GM13977 (cell line): ENCODE data around the gene RIPK1.
"Not testable (repeated sequence)": the region's sequence is repeated elsewhere in the genome, so short reads cannot be mapped to it uniquely, and the experiment has no call there.

Source experiments
- DNase-seq: peaks from one replicate; pipeline ENCODE4 v3.0.0; 2012; ENCODE audit warnings: low spot score
- CTCF ChIP-seq: IDR thresholded peaks from 2 replicates; pipeline ENCODE4 v1.5.1; 2012; ENCODE audit warnings: mild to moderate bottlenecking, control low read depth; ENCODE audit not compliant: insufficient read depth; ENCODE audit errors: extremely low read depth, missing control alignments
- in situ Hi-C: fragments of 300-500 bp; cut with MboI; formaldehyde crosslinking; loops from one replicate; pipeline ENCODE4 v1.12.0; 2022; ENCODE audit warnings: low sequenced_read_pairs, low pct_unique_long_range_greater_than_20kb, mixed read lengths, inconsistent platforms; ENCODE audit not compliant: unreplicated experiment

The RIPK1 gene

GRCh38 chr6:3045777-3046176 is 22.5 kb upstream of the RIPK1 start:
- TF ChIP-seq CTCF = no peak
- in situ Hi-C loops = no loop called here
- no peak for DNase-seq

GRCh38 chr6:3046295-3046694 is 22.0 kb upstream of the RIPK1 start:
- TF ChIP-seq CTCF = no peak
- in situ Hi-C loops = no loop called here
- DNase-seq = no peak

- DNase-seq, in situ Hi-C loops: not testable (repeated sequence)
Measured at GRCh38 chr6:3048009-3048408, 20.3 kb upstream of the RIPK1 start.

GRCh38 chr6:3052481-3053230 is 15.6 kb upstream of the RIPK1 start:
- in situ Hi-C loops = loop anchor here (5.0 to 10.0 kb wide), 2 partner anchors 60 to 278 kb away; no protein-coding TSS in a partner anchor
- no peak for DNase-seq
- TF ChIP-seq CTCF = no peak

GRCh38 chr6:3053231-3053508 is 15.1 kb upstream of the RIPK1 start:
- DNase-seq = no peak
- no peak for TF ChIP-seq CTCF
- in situ Hi-C loops = loop anchor here (5.0 to 10.0 kb wide), 2 partner anchors 61 to 278 kb away; no protein-coding TSS in a partner anchor

- DNase-seq = not testable (repeated sequence)
- in situ Hi-C loops = loop anchor here (5.0 to 10.0 kb wide), 2 partner anchors 62 to 280 kb away; no protein-coding TSS in a partner anchor
Measured at GRCh38 chr6:3054229-3055157, 13.8 kb upstream of the RIPK1 start.

GRCh38 chr6:3055158-3055499 is 13.2 kb upstream of the RIPK1 start:
- in situ Hi-C loops = loop anchor here (10.0 kb wide), 1 partner anchor 280 kb away; no protein-coding TSS in a partner anchor
- DNase-seq = not testable (repeated sequence)
